Hematopoietic multipotent progenitor cell treated with erythropoietin and hydrocortisone succinate and interleukin-3 and kit ligand, for 6 days (in vitro differentiated cells): ENCODE data around the gene C8B.

Experiments used
- DNase-seq: peaks from one replicate; pipeline ENCODE4 v3.0.0-alpha.2; 2015

The C8B gene

GRCh38 chr1:56970280-56970679 is 4.5 kb upstream of the C8B start:
- DNase-seq: no peak

DNA sequence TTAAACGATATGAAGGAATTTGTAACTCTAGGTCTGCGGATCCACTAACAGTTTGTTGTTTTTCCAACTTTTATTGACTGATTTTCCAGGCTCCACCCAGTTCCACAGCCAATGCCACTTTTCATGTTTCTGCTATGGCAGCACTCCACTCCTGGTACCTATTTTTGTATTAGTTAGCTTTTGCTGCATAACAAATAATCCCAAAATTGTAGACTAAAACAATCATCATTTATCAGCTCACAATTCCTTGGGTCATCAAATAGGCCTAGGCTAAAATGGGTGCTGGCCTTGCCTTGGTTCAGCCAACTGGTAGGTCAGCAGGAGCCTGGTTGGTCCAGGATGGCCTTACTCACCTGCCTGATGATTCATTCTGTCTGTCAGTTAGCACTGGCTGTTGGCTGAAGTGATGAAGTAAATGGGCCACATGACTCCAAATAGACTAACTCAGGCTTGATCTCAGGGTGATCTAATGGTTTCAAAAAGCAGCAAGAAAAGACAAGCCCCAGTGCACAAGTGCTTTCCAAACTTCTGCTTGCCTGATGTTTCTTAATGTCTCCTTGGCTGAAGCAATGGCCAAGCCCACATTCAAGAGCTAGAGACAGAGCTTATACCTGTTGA is 3.2 kb upstream of the C8B start:
- DNase-seq: no peak

- DNase-seq: peak; percentile 29
Measured at GRCh38 chr1:56967900-56968832, 2.4 kb upstream of the C8B start.

- DNase-seq: no peak
Measured at GRCh38 chr1:56967355-56967754, 1.5 kb upstream of the C8B start.

DNA sequence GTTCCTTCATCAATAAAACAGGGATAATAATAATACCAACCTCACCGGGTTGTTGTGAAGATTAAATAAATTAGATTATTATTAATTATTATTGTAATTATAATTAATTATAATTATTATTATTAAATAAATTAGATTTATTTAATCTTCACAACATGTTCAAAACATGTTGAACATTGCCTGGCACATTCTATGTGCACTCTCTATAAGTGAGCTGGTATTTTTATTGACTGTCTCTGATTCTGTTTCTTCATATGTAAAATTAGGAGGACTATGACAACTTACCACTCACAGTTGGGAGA is 834 bp upstream of the C8B start:
- no peak for DNase-seq

DNA sequence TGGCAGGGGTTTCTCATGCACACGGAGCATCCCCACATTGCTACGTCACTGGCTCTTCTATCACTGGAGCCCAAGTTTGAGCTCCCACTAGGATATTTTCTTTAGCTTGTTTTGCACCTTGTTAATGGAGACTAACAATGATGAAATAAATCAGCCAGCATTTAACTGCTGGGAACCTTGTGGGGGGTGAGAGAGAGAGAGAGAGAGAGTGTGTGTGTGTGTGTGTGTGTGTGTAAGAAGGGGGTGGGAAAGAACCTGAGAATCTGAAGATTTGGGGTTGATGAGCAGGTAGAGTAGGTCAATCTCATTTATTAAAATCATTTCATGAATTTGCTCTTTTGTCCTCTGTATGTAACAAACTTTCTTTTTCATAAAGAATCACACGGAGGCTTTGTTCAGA is 624 bp downstream of the C8B start:
- no peak for DNase-seq

DNA sequence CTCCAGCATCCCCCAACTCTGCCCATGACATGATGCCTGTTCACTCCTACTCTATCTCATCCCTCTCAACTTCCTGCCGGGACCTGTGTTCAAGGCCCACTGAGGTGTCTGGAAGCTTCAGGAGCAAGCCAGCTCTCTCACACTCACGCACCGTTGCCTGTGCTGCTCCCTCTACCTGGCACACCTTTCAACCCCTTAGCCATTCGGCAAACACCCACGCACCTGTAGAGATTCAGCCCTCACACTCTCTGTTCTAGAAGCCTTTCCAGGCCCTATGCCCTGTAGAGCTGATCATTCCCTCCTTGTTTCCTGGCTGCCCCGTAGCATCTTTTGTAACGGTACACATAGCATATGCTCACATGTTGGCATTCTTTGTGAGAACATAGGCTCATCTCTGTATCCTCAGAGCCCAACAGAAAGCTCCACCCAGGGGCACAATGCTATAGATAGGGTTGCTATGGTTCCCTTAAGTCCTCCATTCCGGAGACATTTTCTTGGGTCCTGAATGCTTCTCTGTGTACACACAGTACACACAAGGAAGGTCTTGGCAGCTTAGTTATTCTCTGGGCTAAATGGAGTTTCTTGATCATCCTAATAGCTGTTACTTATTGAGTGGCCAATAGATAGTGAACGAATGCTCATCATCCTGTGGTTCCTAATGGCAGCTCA is 1.3 kb downstream of the C8B start:
- DNase-seq: no peak

GRCh38 chr1:56963667-56964066 is 2.1 kb downstream of the C8B start:
- no peak for DNase-seq

DNA sequence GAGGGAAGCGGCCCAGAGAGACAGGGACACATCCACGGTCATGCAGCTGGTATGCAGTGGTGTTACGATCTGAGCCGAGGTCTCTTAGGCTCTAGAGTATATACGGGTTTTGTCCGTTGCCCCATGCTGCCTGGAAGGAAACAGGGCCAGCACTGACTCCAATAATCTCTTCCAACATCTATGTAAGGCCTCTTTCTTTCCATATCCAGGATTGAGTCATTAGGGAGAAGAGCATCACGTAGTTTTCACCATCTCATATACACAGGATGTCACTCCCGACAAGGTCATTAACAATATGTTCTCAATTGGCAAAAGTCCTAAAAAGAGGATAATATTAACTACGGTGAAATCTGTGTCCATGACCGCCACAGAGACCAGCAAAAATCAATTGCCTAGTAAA is 4.4 kb downstream of the C8B start:
- no peak for DNase-seq

GRCh38 chr1:56958526-56958925 is 7.3 kb downstream of the C8B start:
- no peak for DNase-seq

GRCh38 chr1:56957931-56958330 is 7.9 kb downstream of the C8B start:
- DNase-seq: no peak

DNA sequence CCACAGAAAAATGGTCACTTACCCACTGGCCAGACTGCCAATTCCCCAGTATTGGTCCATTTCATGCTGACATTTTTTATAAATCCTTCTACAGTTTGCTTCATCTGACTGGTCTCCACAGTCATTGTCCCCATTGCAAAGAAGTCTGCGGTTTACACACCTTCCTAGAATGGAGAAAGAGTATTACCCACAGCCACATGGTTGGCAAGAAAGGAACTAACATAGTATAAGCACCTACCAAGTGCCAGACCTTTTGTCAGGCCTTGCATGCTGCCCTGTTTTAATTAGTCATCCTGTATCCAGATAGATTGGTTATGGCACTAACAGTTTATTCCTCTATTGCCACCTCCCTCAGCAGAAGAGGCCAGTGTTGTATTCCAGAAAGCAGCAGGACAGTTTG is 11.2 kb downstream of the C8B start:
- no peak for DNase-seq

DNA sequence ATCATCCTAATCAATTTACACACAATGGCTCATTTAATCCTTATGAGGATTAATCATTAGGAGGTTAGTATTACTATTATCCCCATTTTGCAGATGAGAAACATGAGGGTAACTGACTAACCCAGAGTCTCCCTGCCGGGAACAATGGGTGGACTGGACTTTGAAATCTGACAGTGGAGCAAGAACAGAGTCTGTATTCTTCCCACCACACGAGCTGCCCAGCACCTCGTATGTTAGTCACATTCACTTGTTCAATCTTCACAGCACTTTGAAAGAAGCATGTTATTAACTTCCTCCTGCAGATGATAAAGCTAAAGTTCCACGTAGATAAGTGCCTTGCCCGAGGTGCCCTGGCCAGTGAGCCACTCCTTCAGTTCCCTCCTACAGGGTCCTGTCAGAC is 12.4 kb downstream of the C8B start:
- no peak for DNase-seq

- DNase-seq: no peak
Measured at GRCh38 chr1:56952501-56952900, 13.3 kb downstream of the C8B start.

GRCh38 chr1:56948403-56949023 is 17.3 kb downstream of the C8B start:
- peak; percentile 2 for DNase-seq

DNA sequence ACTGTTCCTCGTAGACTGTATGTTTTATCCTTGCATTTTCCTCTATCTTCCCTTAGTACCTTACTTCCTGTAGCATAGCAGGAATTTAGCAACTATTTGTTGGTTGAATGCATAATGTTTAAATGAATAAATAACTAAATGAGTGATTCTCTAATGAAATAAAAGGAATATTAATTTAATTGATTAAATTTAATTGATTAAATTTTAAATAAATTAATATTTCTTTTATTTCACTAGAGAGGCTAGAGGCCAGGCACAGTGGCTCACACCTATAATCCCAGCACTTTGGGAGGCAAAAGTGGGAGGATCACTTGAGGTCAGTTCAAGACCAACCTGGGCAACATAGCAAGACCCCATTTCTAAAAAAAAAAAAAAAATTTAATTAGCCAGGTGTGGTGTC is 25.8 kb downstream of the C8B start:
- no peak for DNase-seq

- no peak for DNase-seq
Measured at GRCh38 chr1:56939209-56939608, 26.6 kb downstream of the C8B start.

GRCh38 chr1:56938646-56939045 is 27.2 kb downstream of the C8B start:
- no peak for DNase-seq

- no peak for DNase-seq
Measured at GRCh38 chr1:56934430-56935060, 31.3 kb downstream of the C8B start.

DNA sequence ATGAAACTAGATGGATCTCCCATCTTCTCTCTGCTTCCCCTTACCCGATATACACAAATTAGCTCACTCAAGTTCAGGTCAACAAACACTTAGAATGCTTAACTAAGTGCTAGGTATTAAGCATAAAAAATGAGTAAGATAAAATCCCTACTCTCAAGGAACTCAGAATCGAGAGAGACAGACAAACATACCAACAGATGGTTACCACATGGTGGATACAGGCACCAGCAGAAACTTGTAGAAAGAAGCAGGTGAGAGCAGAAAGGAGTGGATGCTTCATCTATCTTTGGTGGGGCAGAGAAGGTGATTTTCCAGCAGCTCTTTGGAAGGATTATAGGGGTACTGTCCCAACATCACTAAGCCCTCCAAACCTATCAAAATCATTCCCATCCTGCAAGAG is 32.2 kb downstream of the C8B start:
- DNase-seq: no peak

DNA sequence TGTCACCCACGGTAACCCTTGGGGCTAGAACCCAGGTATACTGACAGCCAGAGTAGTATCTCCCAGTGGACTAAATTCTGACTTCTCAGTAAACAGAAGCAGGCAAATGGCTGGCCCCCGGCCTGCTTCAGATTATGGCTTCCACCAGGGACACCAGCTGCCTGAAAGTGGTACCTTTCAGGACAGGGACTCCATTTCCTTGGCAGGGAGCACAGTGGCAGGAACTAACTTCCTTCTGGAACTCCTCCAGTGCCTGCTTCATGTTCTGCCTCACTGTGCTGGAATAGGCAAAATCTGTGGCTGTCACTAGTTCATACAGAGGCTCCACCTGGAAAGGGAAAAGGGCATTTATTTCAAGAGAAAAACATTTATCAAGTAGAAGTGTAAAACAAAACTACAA is 32.7 kb downstream of the C8B start:
- no peak for DNase-seq

- DNase-seq: no peak
Measured at GRCh38 chr1:56931686-56932085, 34.1 kb downstream of the C8B start.

DNA sequence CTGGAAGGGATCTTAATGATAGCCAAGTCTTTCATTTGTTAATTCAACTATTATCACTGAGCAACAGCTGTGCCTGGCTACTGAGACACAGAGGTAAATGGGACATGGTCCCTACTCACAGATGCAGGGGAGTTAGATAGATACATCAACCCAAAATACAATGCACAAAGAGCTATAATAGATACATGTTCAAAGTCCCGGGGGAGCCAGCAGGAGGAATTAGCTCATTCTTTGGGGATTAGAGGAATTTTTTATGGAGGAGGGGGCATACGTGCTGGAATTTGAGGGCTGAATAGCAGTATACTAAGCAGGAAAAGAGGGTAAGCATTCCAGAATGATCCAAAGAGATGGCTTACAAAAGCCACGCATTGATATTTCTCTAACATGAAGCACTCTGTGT is 34.6 kb downstream of the C8B start:
- DNase-seq: no peak
